Thyroid gland (tissue), 4 donors: ENCODE results near the gene PKN1.

Source experiments
- CTCF ChIP-seq, 6 experiments: fragments of 200-600 bp in 3 of 6; fragments of 450-650 bp in 3 of 6; sonication (generic) in 3 of 6; IDR thresholded peaks; one replicate each; pipeline ENCODE4 v1.5.1; 2016 to 2019; ENCODE audit warnings: antibody characterized with exemption in 6 of 6, mild to moderate bottlenecking in 2 of 6, inconsistent platforms in 1 of 6, moderate library complexity in 1 of 6
- POLR2A ChIP-seq, 2 donors: fragments of 450-650 bp; IDR thresholded peaks; one replicate each; pipeline ENCODE4 v1.6.1; 2017; ENCODE audit warnings: antibody characterized with exemption in 2 of 2, mild to moderate bottlenecking in 2 of 2, moderate library complexity in 1 of 2

GRCh38 chr19:14517840-14518505, 84.9 kb downstream of the PKN1 start, which contains the start of gene DNAJB1:
- TF ChIP-seq CTCF (IDR thresholded peaks at IDR 0.05) (peak in 1 of 6 experiments; percentile 3), POLR2A (IDR thresholded peaks at IDR 0.05) (peak; percentile 89 to 95)
